ENCODE data around the gene SLC2A6.

Gene SLC2A6

DNA sequence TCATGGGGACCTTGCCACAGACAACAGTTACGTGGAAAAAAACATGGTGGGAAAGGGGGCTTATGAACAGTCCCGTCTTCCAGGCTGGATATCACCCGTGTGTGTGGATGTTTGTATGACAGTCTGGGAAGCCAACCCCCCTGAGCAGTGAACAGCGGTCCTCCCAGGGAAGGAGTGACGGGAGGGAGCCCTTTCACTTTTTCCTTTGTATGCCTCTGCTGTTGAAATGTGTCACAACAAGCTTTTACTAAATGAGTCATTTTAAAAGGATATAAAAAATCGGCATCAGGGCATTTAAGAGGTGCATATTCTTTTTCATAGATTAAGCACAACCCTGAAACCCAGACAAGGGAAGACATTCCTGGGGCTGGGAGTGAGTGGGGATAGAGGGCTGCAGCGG lies 40.8 kb upstream of the SLC2A6 start:
- no peak for TF ChIP-seq ZNF274 (IDR thresholded peaks at IDR 0.05; ENCODE audit: low read depth, low read length)
- H3K4me3 ChIP-seq (ENCODE audit: low read length) = no peak overlapping the region

DNA sequence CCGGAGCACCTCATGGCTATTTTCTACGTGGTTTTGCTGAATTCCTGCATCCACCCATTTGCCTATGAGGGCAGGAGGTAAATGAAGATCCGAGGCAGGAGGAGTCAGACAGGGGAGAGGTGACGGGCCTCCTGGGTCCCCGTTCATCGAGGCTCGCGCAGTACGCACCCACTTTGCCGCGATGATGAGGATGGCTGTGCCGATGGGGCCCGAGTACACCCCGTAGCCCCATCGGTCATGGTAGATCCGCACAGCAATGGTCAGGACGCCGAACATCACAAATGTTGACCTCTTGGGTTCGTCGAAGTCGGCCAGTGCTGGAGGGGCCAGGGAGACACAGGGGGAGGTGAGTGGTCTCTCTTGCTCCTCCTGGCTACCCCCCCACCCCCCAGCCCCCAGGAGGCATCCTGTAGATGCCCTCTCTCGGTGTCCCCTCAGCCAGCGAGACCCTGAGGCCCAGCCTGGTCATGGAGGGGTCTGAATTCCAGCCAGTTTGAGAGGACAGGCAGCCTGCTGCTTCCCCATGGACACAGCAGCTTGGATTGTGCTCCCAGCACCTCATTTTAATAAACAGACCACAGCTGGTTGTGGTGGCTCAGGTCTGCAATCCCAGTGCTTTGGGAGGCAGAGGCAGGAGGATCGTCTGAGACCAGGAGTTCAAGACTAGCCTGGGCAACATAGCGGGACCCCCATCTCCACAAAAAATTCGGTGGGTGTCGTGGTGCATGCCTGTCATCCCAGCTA lies 40.0 kb upstream of the SLC2A6 start:
- no peak overlapping the region for H3K4me3 ChIP-seq (ENCODE audit: low read length)
- TF ChIP-seq ZNF274 (IDR thresholded peaks at IDR 0.05; ENCODE audit: low read depth, low read length) = no peak

DNA sequence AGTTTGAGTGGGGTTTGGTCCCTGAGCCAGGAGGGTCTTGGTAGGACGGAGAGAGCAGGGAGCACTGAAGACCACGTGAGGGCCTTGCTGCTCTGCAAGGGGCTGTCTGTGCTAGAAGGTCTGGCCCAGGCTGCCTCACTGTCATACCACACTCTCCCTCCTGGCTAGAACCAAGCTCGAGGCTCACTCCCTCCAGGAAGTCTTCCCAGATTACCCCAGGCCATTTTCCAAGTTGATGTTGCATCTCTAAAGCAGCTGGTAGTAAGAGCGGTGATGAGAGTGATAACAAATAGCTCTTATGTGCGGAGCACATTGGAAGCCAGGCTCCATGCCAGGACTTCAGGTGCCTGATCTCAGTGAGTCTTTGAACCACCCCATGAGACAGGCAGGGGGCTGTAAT lies 39.3 kb upstream of the SLC2A6 start:
- H3K4me3 ChIP-seq (ENCODE audit: low read length) = no peak overlapping the region
- TF ChIP-seq ZNF274 (IDR thresholded peaks at IDR 0.05; ENCODE audit: low read depth, low read length) = no peak

DNA sequence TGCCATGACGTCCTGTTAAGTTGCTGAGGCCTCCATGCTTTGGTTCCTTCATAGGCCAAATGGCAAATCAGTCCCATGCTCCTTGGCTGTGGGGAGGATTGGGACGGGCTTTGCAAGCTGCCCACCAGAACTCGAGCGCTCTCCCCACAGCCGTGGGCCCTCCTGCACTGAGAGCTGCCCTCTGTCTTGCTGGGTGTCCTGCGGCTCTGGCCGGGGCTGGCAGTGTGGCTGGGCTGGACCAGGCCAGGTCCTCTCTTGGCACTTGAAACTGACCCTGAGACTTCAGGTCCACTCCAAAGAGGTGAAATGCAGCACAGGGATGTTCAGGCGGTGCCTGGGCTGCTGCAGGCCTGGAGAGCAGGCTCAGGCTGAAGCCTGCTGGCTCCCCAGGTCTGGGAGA lies 38.8 kb upstream of the SLC2A6 start:
- TF ChIP-seq ZNF274 (IDR thresholded peaks at IDR 0.05; ENCODE audit: low read depth, low read length) = no peak
- H3K4me3 ChIP-seq (ENCODE audit: low read length) = no peak overlapping the region

DNA sequence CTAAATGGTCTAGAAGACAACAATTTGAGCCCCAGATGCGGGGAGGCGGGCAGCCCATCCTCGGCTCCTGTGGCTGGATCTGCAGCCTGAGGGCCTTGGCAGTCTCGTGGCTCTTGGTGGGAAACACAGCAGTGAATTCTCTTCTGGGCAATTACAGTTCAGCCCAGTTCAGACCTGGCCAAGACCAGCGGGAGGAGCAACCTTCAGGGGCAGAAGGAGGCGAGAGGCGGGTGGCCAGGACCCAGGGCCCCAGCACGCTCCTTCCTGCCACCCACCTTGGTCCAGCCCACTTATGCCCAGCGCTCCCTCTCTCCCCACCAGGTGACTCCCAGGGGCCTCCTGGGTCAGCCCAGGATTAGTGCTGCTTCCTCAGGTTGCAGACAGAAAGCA lies 38.1 kb upstream of the SLC2A6 start:
- H3K4me3 ChIP-seq (ENCODE audit: low read length) = no peak overlapping the region
- TF ChIP-seq ZNF274 (IDR thresholded peaks at IDR 0.05; ENCODE audit: low read depth, low read length) = no peak

DNA sequence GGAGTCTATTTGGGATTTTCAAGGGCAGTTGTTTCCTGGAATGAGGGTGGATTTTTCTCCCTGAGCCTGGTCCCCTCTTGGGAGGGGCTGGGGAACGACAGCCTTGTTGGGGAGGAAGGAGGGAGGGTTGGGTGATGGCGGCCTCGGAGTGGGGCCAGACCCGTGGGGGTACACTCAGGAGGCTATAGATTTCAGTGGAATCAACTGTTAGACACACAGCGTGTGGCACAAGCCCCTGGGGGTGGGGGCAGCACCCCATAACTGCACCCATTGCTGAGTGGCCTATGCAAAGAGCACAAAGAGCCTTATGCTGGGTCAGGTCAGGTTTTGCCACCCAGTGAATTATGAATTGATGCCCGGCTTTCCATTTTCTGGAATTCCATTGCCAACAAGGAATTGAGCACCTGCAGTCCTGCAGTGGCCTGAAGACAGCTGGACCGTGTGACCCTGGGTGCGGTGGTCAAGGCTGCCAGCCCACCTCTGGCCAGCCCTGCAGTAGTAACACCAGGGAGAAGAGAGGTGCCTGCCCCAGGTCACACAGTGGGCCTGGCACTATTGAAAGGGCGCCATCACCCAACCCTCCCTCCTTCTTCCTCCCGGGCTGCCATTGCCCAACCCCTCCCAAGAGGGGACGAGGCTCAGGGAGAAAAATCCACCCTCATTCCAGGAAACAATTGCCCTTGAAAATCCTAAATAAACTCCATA lies 37.5 kb upstream of the SLC2A6 start:
- no peak overlapping the region for H3K4me3 ChIP-seq (ENCODE audit: low read length)
- no peak for TF ChIP-seq ZNF274 (IDR thresholded peaks at IDR 0.05; ENCODE audit: low read depth, low read length)

DNA sequence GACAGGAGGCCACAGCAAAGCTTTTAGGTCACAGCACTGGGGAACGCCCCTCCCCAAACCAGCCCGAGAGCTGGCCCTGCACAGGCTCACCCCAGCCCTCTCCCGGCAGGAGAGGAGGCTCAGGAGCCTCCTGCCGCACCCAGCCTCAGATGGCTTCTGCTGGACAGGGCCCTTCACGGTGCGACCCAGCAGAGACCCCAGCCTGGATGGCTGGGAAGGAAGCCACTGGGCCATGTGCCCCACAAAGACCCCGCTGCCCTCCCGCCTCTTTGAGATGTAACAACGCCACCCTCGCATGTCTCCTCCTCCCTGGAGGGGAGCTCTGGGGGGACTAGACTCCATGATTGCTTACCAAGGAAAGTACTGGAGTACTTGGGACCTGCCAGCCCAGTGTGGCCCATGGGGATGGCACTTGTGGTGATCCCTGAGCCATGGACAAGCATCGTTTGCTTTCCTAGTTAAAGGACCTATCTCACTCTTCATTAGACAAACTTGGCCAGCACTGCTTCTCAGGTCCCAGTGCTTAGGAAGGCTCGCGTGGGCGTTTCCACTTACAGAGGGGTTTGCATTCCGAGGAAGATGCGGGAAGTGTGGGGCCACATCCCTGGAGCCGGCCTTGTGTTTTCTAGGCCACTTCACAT lies 36.8 kb upstream of the SLC2A6 start:
- no peak overlapping the region for H3K4me3 ChIP-seq (ENCODE audit: low read length)
- no peak for TF ChIP-seq ZNF274 (IDR thresholded peaks at IDR 0.05; ENCODE audit: low read depth, low read length)

DNA sequence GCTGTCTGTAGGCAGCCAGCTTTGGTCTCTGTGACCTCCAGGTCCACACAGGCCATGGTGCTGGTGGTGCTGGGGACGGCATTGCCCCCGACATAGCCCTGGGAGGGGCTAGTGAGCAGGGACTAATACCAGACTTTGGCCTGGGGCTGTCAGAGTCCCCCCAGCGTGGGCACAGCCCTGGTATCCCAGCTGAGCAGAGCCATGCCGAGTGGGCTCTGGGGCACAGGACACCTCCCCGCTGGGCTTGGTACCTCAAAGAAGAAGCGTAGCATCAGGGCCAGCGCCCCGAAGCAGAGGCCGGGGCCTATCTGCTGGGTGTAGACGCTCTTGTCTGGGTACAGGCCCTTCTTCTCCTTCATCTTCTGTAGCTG lies 36.3 kb upstream of the SLC2A6 start:
- TF ChIP-seq ZNF274 (IDR thresholded peaks at IDR 0.05; ENCODE audit: low read depth, low read length) = no peak
- no peak overlapping the region for H3K4me3 ChIP-seq (ENCODE audit: low read length)

DNA sequence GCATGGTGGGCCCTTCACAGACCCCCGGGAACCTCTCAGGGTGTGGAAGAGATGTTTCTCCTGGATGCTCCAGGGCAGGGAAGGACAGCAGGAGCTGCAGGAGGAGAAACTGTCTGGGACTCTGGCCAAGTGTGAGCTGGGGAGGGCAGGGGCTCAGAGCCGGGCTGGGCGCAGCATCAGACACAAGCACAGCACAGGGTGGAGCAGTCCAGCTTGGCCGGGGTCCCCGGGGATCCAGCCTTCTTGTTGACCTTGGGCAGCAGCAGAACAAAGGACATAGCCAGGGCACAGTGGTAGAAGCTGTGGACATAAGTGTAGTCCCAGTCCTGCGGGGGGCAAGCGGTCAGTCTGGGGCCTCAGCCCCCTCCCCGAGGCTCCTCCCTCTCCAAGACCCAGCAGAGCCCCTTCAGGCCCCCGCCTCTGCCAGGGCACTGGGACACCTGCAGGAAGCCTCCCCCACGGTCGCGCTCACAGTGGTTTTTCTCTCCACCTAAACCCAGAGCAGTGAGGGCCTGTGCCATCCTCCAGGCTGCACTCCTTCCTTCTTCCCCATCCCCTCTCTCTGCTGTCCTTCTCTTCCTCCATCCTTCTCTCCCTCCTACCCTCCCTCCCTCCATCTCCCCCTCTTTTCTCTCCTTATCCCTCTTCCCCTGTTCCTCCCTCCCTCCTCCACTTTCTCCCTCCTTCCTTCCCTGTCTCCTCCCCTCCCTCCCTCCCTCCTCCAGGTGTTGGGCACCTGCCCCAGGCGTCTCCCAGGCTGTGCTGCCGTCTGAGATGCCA lies 35.8 kb upstream of the SLC2A6 start:
- TF ChIP-seq ZNF274 (IDR thresholded peaks at IDR 0.05; ENCODE audit: low read depth, low read length) = no peak
- no peak overlapping the region for H3K4me3 ChIP-seq (ENCODE audit: low read length)

DNA sequence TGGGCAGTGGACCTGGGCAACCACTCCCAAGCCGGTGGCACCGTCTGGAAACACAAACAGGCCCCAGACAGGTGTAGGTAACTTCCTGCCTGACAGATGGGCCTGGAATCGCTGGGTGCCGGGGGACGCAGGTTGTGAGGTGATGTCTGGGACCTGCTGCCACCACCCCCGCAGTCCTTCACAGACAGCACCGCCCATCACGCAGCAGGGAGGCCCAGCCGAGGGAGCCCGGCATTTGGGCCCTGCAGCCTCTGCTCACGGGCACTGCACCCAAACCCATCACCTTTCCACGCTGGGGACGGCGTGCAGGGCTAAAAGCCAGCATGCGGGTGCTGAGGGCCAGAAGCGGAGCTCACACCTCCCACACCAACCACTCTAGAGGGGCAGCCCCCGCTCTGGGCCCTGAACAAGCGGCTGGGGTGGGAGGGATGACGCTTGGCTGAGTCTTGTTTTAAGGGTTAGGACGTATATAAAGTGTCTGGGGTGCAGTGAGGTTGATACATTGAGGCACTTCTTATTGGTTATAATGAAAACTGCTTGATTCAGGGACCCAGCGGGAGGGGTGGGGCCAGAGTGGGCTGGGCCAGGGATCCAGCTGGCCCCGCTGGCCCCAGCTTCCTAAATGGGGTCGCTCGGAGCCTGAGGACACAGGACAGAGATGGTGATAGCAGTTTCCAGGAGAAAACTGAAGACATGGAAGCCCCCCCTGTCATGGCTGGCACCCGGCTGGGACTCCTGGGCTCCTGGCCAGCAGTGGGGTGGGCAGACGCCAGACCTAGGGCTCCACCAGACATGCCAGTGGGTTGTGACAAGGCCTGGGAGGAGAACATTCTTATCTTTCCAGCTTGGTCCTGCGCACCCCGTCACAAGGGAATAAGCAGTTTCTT lies 34.6 kb upstream of the SLC2A6 start:
- no peak overlapping the region for H3K4me3 ChIP-seq (ENCODE audit: low read length)
- no peak for TF ChIP-seq ZNF274 (IDR thresholded peaks at IDR 0.05; ENCODE audit: low read depth, low read length)

DNA sequence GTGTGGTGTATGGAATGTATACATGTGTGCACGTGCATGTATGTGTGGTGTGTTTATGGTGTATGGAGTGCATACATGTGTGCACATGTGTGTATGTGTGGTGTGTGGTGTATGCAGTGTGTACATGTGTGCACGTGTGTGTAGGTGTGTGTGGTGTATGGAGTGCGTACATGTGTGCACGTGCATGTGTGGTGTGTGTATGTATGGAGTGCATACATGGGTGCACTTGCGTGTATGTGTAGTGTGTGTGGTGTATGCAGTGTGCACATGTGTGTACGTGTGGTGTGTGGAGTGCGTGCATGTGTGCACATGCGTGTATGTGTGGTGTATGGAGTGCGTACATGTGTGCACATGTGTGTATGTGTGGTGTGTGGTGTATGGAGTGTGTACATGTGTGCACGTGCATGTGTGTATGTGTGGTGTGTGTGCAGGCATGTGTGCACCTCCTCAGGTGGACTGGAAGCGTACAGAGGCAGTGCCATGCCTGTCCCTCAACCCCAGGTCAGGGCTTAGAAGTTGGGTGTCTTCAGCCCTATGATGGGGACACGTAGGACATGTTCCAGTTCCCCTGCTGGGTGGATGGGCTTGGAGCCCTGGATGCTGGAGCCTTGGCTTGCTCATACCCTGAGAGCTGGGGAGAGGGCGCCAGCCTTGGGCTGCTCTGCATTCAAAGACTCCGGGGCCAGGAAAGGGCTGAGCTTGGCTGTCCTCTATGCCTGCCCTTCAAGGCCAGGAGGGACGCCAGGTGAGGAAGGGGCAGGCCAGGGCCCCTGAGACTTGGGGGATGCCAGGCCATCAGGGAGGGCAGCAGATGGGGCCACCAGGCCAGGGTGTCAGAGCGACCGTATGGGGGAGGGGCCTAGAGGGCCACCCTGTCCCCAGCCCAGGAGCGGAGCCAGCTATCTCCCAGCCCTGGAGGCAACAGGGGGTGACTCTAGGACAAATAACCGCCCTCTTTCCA lies 33.6 kb upstream of the SLC2A6 start:
- TF ChIP-seq ZNF274 (IDR thresholded peaks at IDR 0.05; ENCODE audit: low read depth, low read length) = no peak
- H3K4me3 ChIP-seq (ENCODE audit: low read length) = no peak overlapping the region

DNA sequence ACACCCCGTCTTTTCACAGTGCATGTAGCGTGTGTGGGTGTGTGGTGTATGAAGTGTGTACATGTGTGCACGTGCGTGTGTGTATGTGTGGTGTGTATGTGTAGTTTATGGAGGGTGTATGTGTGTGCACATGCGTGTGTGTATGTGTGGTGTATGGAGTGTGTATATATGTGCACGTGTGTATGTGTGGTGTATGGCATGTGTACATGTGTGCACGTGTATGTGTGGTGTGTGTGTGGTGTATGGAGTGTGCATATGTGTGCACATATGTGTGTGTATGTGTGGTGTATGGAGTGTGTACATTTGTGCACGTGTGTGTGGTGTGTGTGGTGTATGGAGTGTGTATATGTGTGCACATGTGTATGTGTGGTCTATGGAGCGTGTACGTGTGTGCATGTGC lies 32.7 kb upstream of the SLC2A6 start:
- no peak overlapping the region for H3K4me3 ChIP-seq (ENCODE audit: low read length)
- TF ChIP-seq ZNF274 (IDR thresholded peaks at IDR 0.05; ENCODE audit: low read depth, low read length) = no peak
